ENCODE results near the gene RNU1-3.
"Not testable (repeated sequence)": the region's sequence is repeated elsewhere in the genome, so short reads cannot be mapped to it uniquely, and the experiment has no call there.

GRCh38 chr1:16703602-16704001, 36.9 kb upstream of the RNU1-3 start:
- TF ChIP-seq, protein P1, sequence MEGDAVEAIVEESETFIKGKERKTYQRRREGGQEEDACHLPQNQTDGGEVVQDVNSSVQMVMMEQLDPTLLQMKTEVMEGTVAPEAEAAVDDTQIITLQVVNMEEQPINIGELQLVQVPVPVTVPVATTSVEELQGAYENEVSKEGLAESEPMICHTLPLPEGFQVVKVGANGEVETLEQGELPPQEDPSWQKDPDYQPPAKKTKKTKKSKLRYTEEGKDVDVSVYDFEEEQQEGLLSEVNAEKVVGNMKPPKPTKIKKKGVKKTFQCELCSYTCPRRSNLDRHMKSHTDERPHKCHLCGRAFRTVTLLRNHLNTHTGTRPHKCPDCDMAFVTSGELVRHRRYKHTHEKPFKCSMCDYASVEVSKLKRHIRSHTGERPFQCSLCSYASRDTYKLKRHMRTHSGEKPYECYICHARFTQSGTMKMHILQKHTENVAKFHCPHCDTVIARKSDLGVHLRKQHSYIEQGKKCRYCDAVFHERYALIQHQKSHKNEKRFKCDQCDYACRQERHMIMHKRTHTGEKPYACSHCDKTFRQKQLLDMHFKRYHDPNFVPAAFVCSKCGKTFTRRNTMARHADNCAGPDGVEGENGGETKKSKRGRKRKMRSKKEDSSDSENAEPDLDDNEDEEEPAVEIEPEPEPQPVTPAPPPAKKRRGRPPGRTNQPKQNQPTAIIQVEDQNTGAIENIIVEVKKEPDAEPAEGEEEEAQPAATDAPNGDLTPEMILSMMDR (IDR thresholded peaks at IDR 0.05; ENCODE audit: low read length) = not testable (repeated sequence)
- not testable (repeated sequence) for TF ChIP-seq EZH2 (IDR thresholded peaks at IDR 0.05; ENCODE audit: borderline replicate concordance, low read length)

All from OCI-LY1 (cell line).